GM18526 (cell line): ENCODE data around the gene GLUD2.

Experiments
- POLR2A ChIP-seq: IDR thresholded peaks from 3 replicates; pipeline ENCODE4 v1.6.1; 2011; ENCODE audit not compliant: insufficient read length; ENCODE audit errors: extremely low read depth

The GLUD2 gene

DNA sequence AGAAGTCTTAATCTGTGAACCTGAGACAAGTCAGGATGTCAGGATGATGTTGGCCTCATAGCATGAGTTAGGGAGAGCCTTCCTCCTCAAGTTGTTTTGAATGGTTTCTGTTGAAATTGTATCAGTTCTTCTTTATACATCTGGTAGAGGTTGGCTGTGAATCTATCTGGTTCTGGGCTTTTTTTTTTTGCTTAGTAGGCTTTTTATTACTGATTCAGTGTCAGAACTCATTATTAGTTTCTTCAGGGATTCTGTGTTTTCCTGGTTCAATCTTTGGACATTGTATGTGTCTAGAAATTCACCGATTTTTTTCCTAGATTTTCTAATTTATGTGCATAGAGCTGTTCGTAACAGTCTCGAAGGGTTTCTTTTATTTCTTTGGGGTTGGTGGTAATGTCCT, 14.9 kb downstream of the GLUD2 start:
- TF ChIP-seq POLR2A: no peak

DNA sequence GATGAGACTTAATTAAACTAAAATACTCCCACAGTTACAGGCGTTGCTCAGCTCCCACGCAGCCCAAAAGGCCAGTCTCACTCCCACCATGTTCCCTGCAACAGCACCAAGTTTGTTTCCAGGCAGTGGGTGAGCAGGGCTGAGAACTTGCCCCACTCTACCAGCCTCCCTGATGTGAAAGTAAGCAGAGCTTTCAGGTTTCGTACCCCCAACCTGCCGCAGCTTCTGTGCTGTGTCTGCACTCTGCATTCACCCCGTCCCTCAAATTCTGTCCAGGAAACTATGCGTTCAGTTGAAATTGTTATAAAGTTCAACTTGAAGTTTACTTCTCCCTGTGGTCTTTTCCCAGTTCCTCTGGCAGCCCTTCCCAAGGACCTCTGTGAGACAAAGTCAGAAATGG, 17.2 kb downstream of the GLUD2 start:
- TF ChIP-seq POLR2A: no peak

DNA sequence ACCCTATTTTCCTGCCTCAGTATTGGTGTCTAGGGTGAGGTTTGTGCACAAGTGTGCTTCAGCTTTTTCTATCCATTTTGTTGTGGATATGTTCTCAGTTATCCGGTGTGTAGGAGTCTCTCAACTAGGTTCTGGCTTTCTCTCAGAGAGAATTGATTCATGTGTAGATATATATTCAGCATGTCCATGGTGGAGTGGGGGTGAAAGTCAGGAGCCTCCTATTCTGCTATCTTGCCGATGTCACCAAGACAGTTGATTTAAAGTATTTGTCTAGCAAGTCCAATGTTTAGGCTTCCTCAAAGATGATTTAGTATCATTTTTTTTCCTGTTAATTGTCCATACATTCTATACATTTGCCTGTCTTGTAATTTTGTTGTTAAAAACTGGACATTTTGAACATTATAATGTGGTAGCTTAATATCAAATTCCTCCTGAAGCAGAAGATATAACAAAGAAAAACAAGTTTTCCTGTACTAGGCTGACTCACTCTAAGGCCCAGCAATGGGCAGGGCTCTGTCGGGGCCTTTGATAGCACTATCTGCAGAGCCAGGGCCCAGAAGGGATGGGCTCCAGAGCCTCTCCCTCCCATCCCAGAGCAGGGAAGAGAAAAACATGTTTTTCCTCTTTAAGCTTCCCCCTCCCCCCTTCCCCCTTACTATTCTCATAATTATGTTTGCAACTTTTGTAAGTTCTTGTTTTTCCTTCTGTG, 37.6 kb downstream of the GLUD2 start:
- TF ChIP-seq POLR2A: no peak

DNA sequence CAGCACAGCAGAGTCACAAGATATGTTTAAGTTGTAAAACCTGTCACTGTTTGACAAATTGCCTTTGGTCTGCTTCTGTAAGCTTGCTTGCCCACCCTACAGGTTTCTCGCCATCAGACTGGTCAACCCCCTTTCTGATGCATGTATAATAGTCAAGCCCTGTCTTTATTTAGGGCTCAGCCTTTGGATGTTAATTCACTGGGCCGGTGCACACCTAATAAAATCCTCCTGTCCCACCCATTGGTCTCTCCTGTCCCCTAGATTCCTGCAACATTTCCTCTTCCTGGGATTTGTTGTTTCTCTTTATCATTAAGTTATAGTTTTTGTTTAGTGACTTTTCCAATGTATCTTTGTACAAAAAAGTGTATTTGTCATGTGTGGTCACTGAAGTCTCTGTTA, 38.2 kb downstream of the GLUD2 start:
- no peak for TF ChIP-seq POLR2A

- no peak for TF ChIP-seq POLR2A
Measured at GRCh38 chrX:121093011-121093410, 45.6 kb downstream of the GLUD2 start.
